Smooth muscle cell (in vitro differentiated cells): ENCODE results near the gene TFF3. TPM values are rescaled to one million over a fixed set of nuclear protein-coding genes. Genes with fewer than 3 reads are reported as not detected.

Source experiments
- DNase-seq: peaks from one replicate; lab custom pipeline; 2025; ENCODE audit not compliant: unreplicated experiment; lab: John Stamatoyannopoulos, UW
- H2AFZ ChIP-seq: fragments of 200-600 bp; sonication (generic); 2 replicates; pipeline ENCODE4 v1.6.0; 2016; ENCODE audit warnings: antibody characterized with exemption, low read depth, mild to moderate bottlenecking
- H3F3A ChIP-seq: fragments of 200-600 bp; sonication (generic); 2 replicates; pipeline ENCODE4 v1.6.0; 2017; ENCODE audit warnings: antibody characterized with exemption, low read depth
- H3K27ac ChIP-seq: fragments of 200-600 bp; sonication (generic); 2 replicates; pipeline ENCODE4 v1.5.1; 2016; ENCODE audit warnings: low read depth, mild to moderate bottlenecking
- H3K27me3 ChIP-seq: fragments of 200-600 bp; sonication (generic); 2 replicates; pipeline ENCODE4 v1.6.1; 2016; ENCODE audit warnings: low read depth, mild to moderate bottlenecking
- H3K36me3 ChIP-seq: fragments of 200-600 bp; sonication (generic); 2 replicates; pipeline ENCODE4 v1.5.1; 2016; ENCODE audit warnings: low read depth
- H3K4me1 ChIP-seq: fragments of 200-600 bp; sonication (generic); 2 replicates; pipeline ENCODE4 v1.5.1; 2016; ENCODE audit warnings: low read depth
- H3K4me2 ChIP-seq: fragments of 200-600 bp; sonication (generic); 2 replicates; pipeline ENCODE4 v1.6.0; 2016; ENCODE audit warnings: mild to moderate bottlenecking
- H3K4me3 ChIP-seq: fragments of 200-600 bp; sonication (generic); 2 replicates; pipeline ENCODE4 v1.5.1; 2016; ENCODE audit warnings: mild to moderate bottlenecking
- H3K79me2 ChIP-seq: fragments of 200-600 bp; sonication (generic); 2 replicates; pipeline ENCODE4 v1.6.0; 2016; ENCODE audit warnings: low read depth, mild to moderate bottlenecking
- H3K9ac ChIP-seq: fragments of 200-600 bp; sonication (generic); 2 replicates; pipeline ENCODE4 v1.6.0; 2016; ENCODE audit warnings: low read depth
- H3K9me3 ChIP-seq: fragments of 200-600 bp; sonication (generic); replicated peaks from 2 replicates; pipeline ENCODE4 v1.5.1; 2016; ENCODE audit warnings: low read depth
- H4K20me1 ChIP-seq: fragments of 200-600 bp; sonication (generic); 2 replicates; pipeline ENCODE4 v1.6.0; 2016; ENCODE audit warnings: low read depth
- WGBS: methylation state at CpG from one replicate; pipeline ENCODE4 v1.1.7; 2016; ENCODE audit warnings: low lambda C conversion rate; 5-methylcytosine and 5-hydroxymethylcytosine counted together
- polyA plus RNA-seq: library from polyadenylated mRNA; unstranded; fragments of >200 nt; fragmentation: Nextera tagmentation; extraction: Ambion mirVana; gene quantifications from 2 replicates; pipeline ENCODE4 v1.2.1, GENCODE V29; 2016
- total RNA-seq: library from RNA; depleted of rRNA; stranded (reverse); fragments of >200 nt; gene quantifications from 2 replicates; pipeline ENCODE4 v1.2.3, GENCODE V29; 2014
- TF ChIP-seq, protein P1 (sequence below): fragments of 200-600 bp; sonication (generic); IDR thresholded peaks from 2 replicates; pipeline ENCODE4 v1.5.1; 2017; ENCODE audit warnings: borderline replicate concordance, mild to moderate bottlenecking, antibody characterized with exemption; ENCODE audit not compliant: insufficient read depth, poor library complexity, severe bottlenecking

TFF3 gene
- total and polyA plus RNA-seq, 2 experiments from 2014 or later, result 0.31 TPM; not detected in 1

DNA sequence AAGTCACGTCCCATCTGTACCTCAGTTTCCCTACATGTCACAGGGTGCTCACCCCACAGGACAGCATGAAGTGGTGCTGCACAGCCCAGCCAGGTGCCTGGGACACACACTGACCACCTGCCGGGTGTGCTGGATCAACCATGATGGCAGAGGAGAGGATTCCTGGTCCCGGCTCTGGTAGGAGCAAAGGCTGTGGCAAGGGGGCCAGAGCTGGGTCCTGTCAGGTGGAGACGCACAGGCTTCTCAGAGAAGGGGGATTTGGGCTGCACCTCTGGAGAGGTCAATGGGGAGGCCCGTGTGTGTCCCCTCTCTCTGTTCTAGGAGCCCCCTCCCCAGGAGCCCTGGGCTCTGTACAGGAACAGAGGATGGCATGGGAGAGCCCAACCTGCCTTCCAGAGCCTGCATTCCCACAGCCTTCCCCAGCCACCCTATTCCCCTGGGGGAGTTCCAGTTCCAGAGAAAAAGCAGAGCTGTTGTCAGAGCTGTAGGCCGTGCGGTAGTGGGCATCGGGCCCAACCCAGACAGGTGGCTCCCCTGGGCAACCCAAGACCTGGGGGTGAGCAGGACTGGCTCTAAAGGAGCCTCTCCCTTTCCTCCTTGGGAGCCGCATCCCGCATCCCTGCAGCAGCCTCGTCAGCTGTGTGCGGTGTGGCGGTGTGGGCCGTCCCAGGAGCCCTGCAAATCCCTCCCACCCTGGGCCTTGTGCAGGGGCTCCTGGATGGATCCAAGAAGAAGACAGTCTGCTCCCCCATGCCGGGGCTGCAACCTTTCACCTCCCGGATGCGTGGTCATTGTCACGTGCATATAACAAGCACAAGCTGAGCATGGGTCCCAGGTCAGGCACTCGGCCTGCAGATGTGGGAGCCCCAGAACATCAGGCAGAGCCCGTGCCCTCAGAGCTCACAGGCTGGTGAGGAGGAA is 2.9 kb upstream of the TFF3 start:
- H3K4me2 ChIP-seq, result no peak overlapping the region
- no peak overlapping the region for H2AFZ ChIP-seq
- peaks cover 8% of the 10 kb centered on the region for H3K4me1 ChIP-seq
- H3K36me3 ChIP-seq, result no peaks in the 10 kb centered on the region
- WGBS, result 90% methylated on average over 20 of the region's 20 CpGs
- H3K4me3 ChIP-seq, result no peak overlapping the region
- H3K79me2 ChIP-seq, result no peaks in the 10 kb centered on the region
- H3F3A ChIP-seq, result no peaks in the 10 kb centered on the region
- no peaks in the 10 kb centered on the region for H3K9me3 ChIP-seq
- no peak for DNase-seq
- no peak overlapping the region for H3K27ac ChIP-seq
- TF ChIP-seq, protein P1, sequence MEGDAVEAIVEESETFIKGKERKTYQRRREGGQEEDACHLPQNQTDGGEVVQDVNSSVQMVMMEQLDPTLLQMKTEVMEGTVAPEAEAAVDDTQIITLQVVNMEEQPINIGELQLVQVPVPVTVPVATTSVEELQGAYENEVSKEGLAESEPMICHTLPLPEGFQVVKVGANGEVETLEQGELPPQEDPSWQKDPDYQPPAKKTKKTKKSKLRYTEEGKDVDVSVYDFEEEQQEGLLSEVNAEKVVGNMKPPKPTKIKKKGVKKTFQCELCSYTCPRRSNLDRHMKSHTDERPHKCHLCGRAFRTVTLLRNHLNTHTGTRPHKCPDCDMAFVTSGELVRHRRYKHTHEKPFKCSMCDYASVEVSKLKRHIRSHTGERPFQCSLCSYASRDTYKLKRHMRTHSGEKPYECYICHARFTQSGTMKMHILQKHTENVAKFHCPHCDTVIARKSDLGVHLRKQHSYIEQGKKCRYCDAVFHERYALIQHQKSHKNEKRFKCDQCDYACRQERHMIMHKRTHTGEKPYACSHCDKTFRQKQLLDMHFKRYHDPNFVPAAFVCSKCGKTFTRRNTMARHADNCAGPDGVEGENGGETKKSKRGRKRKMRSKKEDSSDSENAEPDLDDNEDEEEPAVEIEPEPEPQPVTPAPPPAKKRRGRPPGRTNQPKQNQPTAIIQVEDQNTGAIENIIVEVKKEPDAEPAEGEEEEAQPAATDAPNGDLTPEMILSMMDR, result no peak
- H4K20me1 ChIP-seq, result no peaks in the 10 kb centered on the region
- H3K27me3 ChIP-seq, result no peaks in the 10 kb centered on the region
- H3K9ac ChIP-seq, result no peak overlapping the region

DNA sequence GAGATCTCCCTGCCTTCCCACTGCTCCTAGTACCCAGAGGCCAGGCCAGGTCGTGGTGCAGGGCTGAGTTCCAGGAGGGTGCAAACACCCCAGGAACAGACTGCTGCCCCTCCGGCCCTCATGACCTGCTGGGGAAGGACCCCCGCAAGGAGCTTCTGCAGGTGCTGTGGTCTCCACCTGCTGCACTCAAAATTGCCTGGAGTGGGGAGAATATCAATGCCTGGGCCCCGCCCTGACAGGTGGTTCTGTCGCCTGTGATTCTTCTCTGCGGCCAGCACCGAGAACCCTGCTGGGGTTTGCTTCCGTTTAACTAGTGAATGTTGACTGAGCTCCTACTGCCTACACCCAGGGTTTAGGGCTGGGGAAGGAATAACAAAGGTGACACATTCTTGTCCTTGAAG is 2.1 kb upstream of the TFF3 start:
- Histone ChIP-seq H3K9ac (no peak overlapping the region), H3K4me2 (no peak overlapping the region), H2AFZ (no peak overlapping the region), H3K9me3 (no peaks in the 10 kb centered on the region), H3K4me1 (peaks cover 8% of the 10 kb centered on the region), H3K4me3 (no peak overlapping the region), H4K20me1 (no peaks in the 10 kb centered on the region), H3K27ac (no peak overlapping the region), H3K27me3 (no peaks in the 10 kb centered on the region), H3K79me2 (no peaks in the 10 kb centered on the region), H3K36me3 (no peaks in the 10 kb centered on the region), H3F3A (no peaks in the 10 kb centered on the region)
- WGBS, result 73% methylated on average over 8 of the region's 8 CpGs
- DNase-seq, result no peak
- TF ChIP-seq, protein P1, result no peak

DNA sequence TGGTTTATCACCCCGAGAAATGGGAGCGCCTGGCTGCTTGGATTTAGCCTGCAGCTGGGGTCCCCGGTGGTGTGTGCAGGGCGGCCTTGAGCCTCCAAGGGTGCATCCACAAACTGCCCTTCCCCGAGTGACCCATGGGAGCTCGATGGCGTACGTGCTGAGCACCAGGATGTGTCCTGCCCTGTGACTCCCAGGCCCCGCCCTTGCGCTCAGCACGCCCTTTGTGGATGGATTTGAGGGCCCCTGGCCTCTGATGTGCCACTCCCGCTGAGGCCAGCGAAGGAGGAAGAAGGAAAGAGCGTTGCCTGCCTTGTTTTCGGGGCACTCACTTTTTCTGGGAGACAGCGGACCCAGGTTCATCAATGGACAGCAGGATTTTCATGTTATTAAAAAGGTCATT is 1.7 kb upstream of the TFF3 start:
- no peak for DNase-seq
- H3K79me2 ChIP-seq, result no peaks in the 10 kb centered on the region
- TF ChIP-seq, protein P1, result no peak
- no peak overlapping the region for H3K27ac ChIP-seq
- H4K20me1 ChIP-seq, result no peaks in the 10 kb centered on the region
- no peak overlapping the region for H2AFZ ChIP-seq
- H3K9ac ChIP-seq, result no peak overlapping the region
- 95% methylated on average over 16 of the region's 16 CpGs for WGBS
- H3K9me3 ChIP-seq, result no peaks in the 10 kb centered on the region
- H3K27me3 ChIP-seq, result no peaks in the 10 kb centered on the region
- no peaks in the 10 kb centered on the region for H3K36me3 ChIP-seq
- H3K4me2 ChIP-seq, result no peak overlapping the region
- H3F3A ChIP-seq, result no peaks in the 10 kb centered on the region
- no peak overlapping the region for H3K4me3 ChIP-seq
- peaks cover 8% of the 10 kb centered on the region for H3K4me1 ChIP-seq
